HG03066 (cell line): ENCODE data around the gene VPS52.
A peak's percentile ranks its signal among the peaks of the same experiment; 100 is the strongest.

Experiments
- ATAC-seq: cut with Tn5 transposase; IDR thresholded peaks from one replicate; pipeline ENCODE4 v1.9.1; 2021; ENCODE audit warnings: low read depth; ENCODE audit not compliant: unreplicated experiment

The VPS52 gene

GRCh38 chr6:33215271-33216116 is 56.2 kb downstream of the VPS52 start:
- ATAC-seq: no peak

GRCh38 chr6:33213989-33214335 is 57.7 kb downstream of the VPS52 start:
- ATAC-seq: no peak

- ATAC-seq: no peak
These were observed 58.3 kb downstream of the VPS52 start for GRCh38 chr6:33213166-33213988.

GRCh38 chr6:33212857-33213165 is 58.9 kb downstream of the VPS52 start:
- ATAC-seq: no peak

GRCh38 chr6:33211666-33212422 is 59.8 kb downstream of the VPS52 start:
- no peak for ATAC-seq

GRCh38 chr6:33211136-33211535 is 60.5 kb downstream of the VPS52 start:
- ATAC-seq: no peak

- no peak for ATAC-seq
These were observed 61.8 kb downstream of the VPS52 start for GRCh38 chr6:33209856-33210255.

- ATAC-seq: peak; percentile 48
These were observed 63.3 kb downstream of the VPS52 start, which contains the start of gene RING1 for GRCh38 chr6:33208091-33208967. RING1 (plus strand) TSS chr6:33208500; CDS start chr6:33208823, 323 bp downstream.

GRCh38 chr6:33207552-33208090 is 64.1 kb downstream of the VPS52 start:
- no peak for ATAC-seq

GRCh38 chr6:33206864-33207551 is 64.7 kb downstream of the VPS52 start:
- ATAC-seq: no peak

- ATAC-seq: no peak
These were observed 65.4 kb downstream of the VPS52 start for GRCh38 chr6:33206027-33206863.

GRCh38 chr6:33205191-33206026 is 66.3 kb downstream of the VPS52 start:
- ATAC-seq: no peak

- peak; percentile 56 for ATAC-seq
These were observed 67.1 kb downstream of the VPS52 start, which contains the start of gene HSD17B8 for GRCh38 chr6:33204415-33205190. HSD17B8 (plus strand) TSS chr6:33204655; CDS start chr6:33204669, 14 bp downstream.

GRCh38 chr6:33204165-33204414 is 67.6 kb downstream of the VPS52 start:
- no peak for ATAC-seq

GRCh38 chr6:33203443-33204164 is 68.1 kb downstream of the VPS52 start:
- no peak for ATAC-seq

GRCh38 chr6:33202799-33203198 is 68.9 kb downstream of the VPS52 start:
- ATAC-seq: no peak
